Measurements from ENCODE around the gene MDC1. TPM values are rescaled to one million over a fixed set of nuclear protein-coding genes. Genes with fewer than 3 reads are reported as not detected.
"Not testable (repeated sequence)": the region's sequence is repeated elsewhere in the genome, so short reads cannot be mapped to it uniquely, and the experiment has no call there.

MDC1 gene
- total RNA-seq, 4 donors from 2014 or later = 3.6 to 8.9 (median 6.2) TPM

DNA sequence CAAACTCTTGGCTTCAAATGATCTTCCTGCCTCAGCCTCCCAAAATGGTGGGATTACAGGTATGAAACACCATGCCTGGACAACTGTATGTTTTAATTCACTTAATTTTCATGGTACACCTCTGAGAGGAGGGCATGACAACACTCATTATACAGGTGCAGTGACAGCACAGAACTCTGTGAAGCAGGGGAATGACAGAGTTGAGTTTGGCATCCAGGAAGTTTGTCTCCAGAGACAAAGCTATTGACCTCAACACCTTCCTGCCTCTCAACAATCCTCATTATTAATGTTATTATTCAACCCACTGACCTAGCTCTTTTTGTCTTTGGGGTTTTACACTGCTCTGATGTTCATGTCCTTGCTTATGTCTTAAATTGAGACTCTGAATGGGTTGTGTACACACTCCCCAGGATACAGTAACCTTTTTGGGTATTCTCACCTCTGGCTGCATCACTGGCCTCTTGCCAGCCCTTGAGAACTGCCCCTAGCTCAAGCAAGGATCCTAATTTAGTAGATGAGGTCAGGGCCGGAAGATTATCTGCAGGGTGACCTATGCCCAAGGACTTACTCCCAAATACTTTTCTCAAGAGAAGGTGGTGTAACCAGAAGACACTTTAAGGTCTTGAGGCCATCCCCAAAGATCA lies 40.3 kb upstream of the MDC1 start:
- no peak for DNase-seq
- Histone ChIP-seq H3K4me1 (peaks cover 8 to 9% of the 10 kb centered on the region in 2 donors), H3K9me3 (no peaks in the 10 kb centered on the region), H3K4me3 (no peak overlapping the region), H3K27ac (no peak overlapping the region), H3K27me3 (no peaks in the 10 kb centered on the region), H3K36me3 (no peaks in the 10 kb centered on the region)
- in situ Hi-C loops (cut with MboI; ENCODE audit: low sequenced_read_pairs in 4 of 4) = no loop called here
- no peak for ATAC-seq
- intact Hi-C loops (cut with DNase I; ENCODE audit: low total_unique reads) = no loop called here
- TF ChIP-seq, protein P1, sequence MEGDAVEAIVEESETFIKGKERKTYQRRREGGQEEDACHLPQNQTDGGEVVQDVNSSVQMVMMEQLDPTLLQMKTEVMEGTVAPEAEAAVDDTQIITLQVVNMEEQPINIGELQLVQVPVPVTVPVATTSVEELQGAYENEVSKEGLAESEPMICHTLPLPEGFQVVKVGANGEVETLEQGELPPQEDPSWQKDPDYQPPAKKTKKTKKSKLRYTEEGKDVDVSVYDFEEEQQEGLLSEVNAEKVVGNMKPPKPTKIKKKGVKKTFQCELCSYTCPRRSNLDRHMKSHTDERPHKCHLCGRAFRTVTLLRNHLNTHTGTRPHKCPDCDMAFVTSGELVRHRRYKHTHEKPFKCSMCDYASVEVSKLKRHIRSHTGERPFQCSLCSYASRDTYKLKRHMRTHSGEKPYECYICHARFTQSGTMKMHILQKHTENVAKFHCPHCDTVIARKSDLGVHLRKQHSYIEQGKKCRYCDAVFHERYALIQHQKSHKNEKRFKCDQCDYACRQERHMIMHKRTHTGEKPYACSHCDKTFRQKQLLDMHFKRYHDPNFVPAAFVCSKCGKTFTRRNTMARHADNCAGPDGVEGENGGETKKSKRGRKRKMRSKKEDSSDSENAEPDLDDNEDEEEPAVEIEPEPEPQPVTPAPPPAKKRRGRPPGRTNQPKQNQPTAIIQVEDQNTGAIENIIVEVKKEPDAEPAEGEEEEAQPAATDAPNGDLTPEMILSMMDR (IDR thresholded peaks at IDR 0.05 in 4 of 5, conservative IDR thresholded peaks at IDR 0.05 in 1 of 5) = no peak
- TF ChIP-seq POLR2A (IDR thresholded peaks at IDR 0.05) = no peak

DNA sequence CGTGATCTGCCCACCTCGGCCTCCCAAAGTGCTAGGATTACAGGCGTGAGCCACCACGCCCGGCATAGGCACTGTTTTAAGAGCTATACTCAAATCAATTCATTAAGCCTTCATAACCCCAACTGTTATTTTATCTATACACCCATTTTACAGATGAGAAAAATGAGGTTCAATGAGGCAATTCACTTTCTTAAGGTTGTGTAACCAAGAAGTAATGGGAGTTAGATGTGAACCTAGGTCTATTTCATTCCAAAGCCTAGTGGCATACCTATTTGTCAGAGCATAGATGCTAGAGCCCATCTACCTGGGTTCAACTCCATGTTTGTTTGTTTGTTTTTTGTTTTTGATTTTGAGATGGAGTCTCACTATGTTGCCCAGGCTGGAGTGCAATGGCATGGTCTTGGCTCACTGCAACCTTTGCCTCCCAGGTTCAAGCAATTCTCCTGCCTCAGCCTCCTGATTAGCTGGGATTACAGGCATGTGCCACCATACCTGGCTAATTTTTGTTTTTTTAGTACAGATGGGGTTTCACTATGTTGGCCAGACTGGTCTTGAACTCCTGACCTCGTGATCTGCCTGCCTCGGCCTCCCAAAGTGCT lies 39.4 kb upstream of the MDC1 start:
- DNase-seq; intact Hi-C loops (cut with DNase I; ENCODE audit: low total_unique reads); H3K9me3 ChIP-seq; H3K27ac ChIP-seq; in situ Hi-C loops (cut with MboI; ENCODE audit: low sequenced_read_pairs in 4 of 4); H3K36me3 ChIP-seq; H3K4me3 ChIP-seq; H3K27me3 ChIP-seq; ATAC-seq: not testable (repeated sequence)
- H3K4me1 ChIP-seq = peaks cover 17% of the 10 kb centered on the region in 2 donors

DNA sequence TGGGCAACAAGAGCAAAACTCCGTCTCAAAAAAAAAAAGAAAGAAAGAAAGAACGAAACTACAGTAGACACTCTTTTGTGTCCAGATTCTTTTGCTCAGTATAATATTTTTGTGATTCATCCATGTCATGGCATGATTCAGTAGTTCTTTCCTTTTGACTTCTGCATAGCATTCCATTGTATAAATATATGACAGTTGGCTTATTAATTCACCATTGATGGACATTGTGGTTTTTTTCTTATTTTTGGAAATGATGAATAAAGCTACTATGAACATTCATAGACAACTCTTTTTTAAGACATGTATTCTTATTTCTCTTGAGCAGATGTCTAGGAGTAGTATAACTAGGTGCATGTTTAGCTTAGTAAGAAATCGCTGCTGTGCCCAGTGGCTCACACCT lies 37.5 kb upstream of the MDC1 start:
- Histone ChIP-seq H3K27ac (no peak overlapping the region), H3K4me1 (peaks cover 19 to 22% of the 10 kb centered on the region in 2 donors), H3K4me3 (no peak overlapping the region), H3K27me3 (no peaks in the 10 kb centered on the region), H3K36me3 (no peaks in the 10 kb centered on the region), H3K9me3 (no peaks in the 10 kb centered on the region)
- in situ Hi-C loops (cut with MboI; ENCODE audit: low sequenced_read_pairs in 4 of 4) = no loop called here
- DNase-seq (no peak), ATAC-seq (no peak)
- TF ChIP-seq, protein P1 (IDR thresholded peaks at IDR 0.05 in 4 of 5, conservative IDR thresholded peaks at IDR 0.05 in 1 of 5) = no peak
- TF ChIP-seq POLR2A (IDR thresholded peaks at IDR 0.05) = no peak
- intact Hi-C loops (cut with DNase I; ENCODE audit: low total_unique reads) = no loop called here

DNA sequence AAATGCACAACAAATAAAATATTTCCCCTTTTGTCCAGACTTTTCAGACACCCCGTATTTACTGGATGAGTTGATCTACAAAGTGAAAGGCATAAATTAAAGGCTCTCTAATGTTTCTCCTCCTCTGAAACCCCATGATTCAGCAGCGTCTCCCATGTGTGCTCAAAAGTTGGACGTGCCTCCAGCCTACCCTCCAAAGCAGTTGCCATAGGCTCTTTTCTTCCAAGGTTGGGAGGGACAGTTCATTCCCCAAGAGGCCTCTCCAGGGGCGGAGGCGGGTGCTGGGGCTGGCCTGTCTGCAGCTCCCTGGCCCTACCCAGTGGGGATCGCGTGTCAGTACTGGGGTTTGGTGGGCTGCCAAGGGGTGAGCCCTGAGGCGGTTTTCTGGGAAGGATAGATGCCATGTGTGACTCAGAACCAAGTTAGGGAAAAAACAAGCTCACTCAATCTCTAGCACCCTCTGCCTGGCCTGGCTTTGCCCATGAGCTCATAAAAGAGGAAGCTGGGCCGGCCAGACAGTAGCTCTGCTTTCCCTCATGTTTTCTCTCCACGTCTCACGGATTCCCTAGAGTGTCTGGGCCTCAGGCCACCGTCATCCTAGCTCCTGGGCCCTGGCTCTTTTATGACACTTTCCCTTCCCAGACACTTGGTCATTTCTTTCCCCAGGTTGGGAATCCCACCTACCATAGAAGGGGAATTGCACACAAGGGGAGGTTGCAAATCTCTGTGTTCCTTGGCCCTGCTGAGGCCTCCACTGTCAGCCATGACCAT lies 35.3 kb upstream of the MDC1 start:
- TF ChIP-seq, protein P1 (IDR thresholded peaks at IDR 0.05 in 4 of 5, conservative IDR thresholded peaks at IDR 0.05 in 1 of 5) = peak in 3 of 5 experiments; percentile 12 to 19 (median 13)
- peak; percentile 19 to 31 for TF ChIP-seq POLR2A (IDR thresholded peaks at IDR 0.05)
- peak; percentile 97 for ATAC-seq
- peaks cover 19 to 22% of the 10 kb centered on the region in 2 donors for H3K4me1 ChIP-seq
- intact Hi-C loops (cut with DNase I; ENCODE audit: low total_unique reads) (loop anchor here (1.0 to 2.0 kb wide), 3 partner anchors 9 to 76 kb away; no protein-coding TSS in a partner anchor), in situ Hi-C loops (cut with MboI; ENCODE audit: low sequenced_read_pairs in 4 of 4) (no loop called here)
- no peaks in the 10 kb centered on the region for H3K27me3 ChIP-seq
- H3K36me3 ChIP-seq = no peaks in the 10 kb centered on the region
- H3K27ac ChIP-seq = peak overlapping the region; percentile 86 to 95 (median 92)
- peak overlapping the region in 2 of 4 donors; percentile 0 to 1 for H3K4me3 ChIP-seq
- no peaks in the 10 kb centered on the region for H3K9me3 ChIP-seq
- DNase-seq = peak; percentile 93 to 98

DNA sequence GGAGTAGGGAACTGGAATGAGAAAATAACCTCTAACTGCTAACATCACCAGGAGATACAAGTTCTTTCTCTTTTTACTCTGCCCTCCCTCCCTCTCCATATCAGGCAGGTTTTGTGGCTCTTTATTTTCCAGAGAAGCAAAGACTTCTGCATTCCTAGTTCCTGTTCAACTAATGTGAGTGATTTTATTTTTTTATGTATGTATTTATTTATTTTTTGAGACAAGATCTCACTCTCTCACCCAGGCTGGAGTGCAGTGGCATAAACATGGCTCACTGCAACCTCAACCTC lies 33.2 kb upstream of the MDC1 start:
- DNase-seq = no peak
- H3K27me3 ChIP-seq = no peaks in the 10 kb centered on the region
- H3K4me1 ChIP-seq = peaks cover 19 to 22% of the 10 kb centered on the region in 2 donors
- no peaks in the 10 kb centered on the region for H3K9me3 ChIP-seq
- no peaks in the 10 kb centered on the region for H3K36me3 ChIP-seq
- H3K4me3 ChIP-seq = no peak overlapping the region
- no peak for ATAC-seq
- TF ChIP-seq POLR2A (IDR thresholded peaks at IDR 0.05) = no peak
- TF ChIP-seq, protein P1 (IDR thresholded peaks at IDR 0.05 in 4 of 5, conservative IDR thresholded peaks at IDR 0.05 in 1 of 5) = no peak
- intact Hi-C loops (cut with DNase I; ENCODE audit: low total_unique reads) (no loop called here), in situ Hi-C loops (cut with MboI; ENCODE audit: low sequenced_read_pairs in 4 of 4) (no loop called here)
- no peak overlapping the region for H3K27ac ChIP-seq

Measured in gastrocnemius medialis (tissue), 4 donors.